Measurements from ENCODE around the gene PAK1.

- TF ChIP-seq CTCF (IDR thresholded peaks at IDR 0.05) = no peak
- TF ChIP-seq ZFX (IDR thresholded peaks at IDR 0.05; ENCODE audit: borderline replicate concordance) = no peak
Observed at GRCh38 chr11:77345621-77346020, 128.3 kb downstream of the PAK1 start.
